Neutrophil (primary cell): ENCODE measurements around the gene ZNF598.
"Not testable (repeated sequence)": the region's sequence is repeated elsewhere in the genome, so short reads cannot be mapped to it uniquely, and the experiment has no call there.

Experiments used
- H3K27ac ChIP-seq: fragments of 200-600 bp; sonication (generic); 2 replicates; pipeline ENCODE4 v1.5.1; 2016; ENCODE audit warnings: mild to moderate bottlenecking, moderate library complexity
- H3K27me3 ChIP-seq: fragments of 200-600 bp; sonication (generic); 2 replicates; pipeline ENCODE4 v1.6.0; 2016; ENCODE audit warnings: mild to moderate bottlenecking
- H3K36me3 ChIP-seq: fragments of 200-600 bp; sonication (generic); 2 replicates; pipeline ENCODE4 v1.5.1; 2017
- H3K4me1 ChIP-seq, 2 experiments: fragments of 200-600 bp in 1 of 2; sonication (generic) in 1 of 2; 1 replicate in 1 of 2; 2 replicates in 1 of 2; pipeline versions ENCODE4 v1.5.1 to v1.6.1; 2013 to 2016; ENCODE audit warnings: low read depth in 1 of 2, low read length in 1 of 2, mild to moderate bottlenecking in 1 of 2, moderate library complexity in 1 of 2; ENCODE audit not compliant: control insufficient read depth in 1 of 2, insufficient read depth in 1 of 2
- H3K4me3 ChIP-seq, 2 experiments: fragments of 200-600 bp in 1 of 2; sonication (generic) in 1 of 2; 1 replicate in 1 of 2; 2 replicates in 1 of 2; pipeline ENCODE4 v1.5.1; 2013 to 2016; ENCODE audit warnings: low read depth in 1 of 2, low read length in 1 of 2, mild to moderate bottlenecking in 1 of 2, moderate library complexity in 1 of 2
- H3K9me3 ChIP-seq: fragments of 200-600 bp; sonication (generic); 2 replicates; pipeline ENCODE4 v1.5.1; 2016
- CTCF ChIP-seq: fragments of 200-600 bp; sonication (generic); IDR thresholded peaks from 2 replicates; pipeline ENCODE4 v1.5.1; 2016; ENCODE audit warnings: antibody characterized with exemption

Gene ZNF598

GRCh38 chr16:1959269-1960039, 50.2 kb downstream of the ZNF598 start, which contains the start of gene NDUFB10:
TSS of gene NDUFB10 (plus strand) at chr16:1959538. CDS start at chr16:1959625, 87 bp downstream.
- Histone ChIP-seq H3K4me1 (peaks cover 36 to 40% of the 10 kb centered on the region in 2 experiments), H3K4me3 (peak within 1 kb of the TSS; percentile 82 to 83), H3K27ac (peak within 1 kb of the TSS; percentile 68), H3K9me3 (no peaks in the 10 kb centered on the region), H3K36me3 (peaks cover 20% of the 10 kb centered on the region), H3K27me3 (peaks cover 3% of the 10 kb centered on the region)
- TF ChIP-seq CTCF = peak; percentile 73

- H3K4me3 ChIP-seq = peak overlapping the region; percentile 82 to 83
- TF ChIP-seq CTCF = no peak
- H3K36me3 ChIP-seq = peaks cover 20% of the 10 kb centered on the region
- H3K4me1 ChIP-seq = peaks cover 29 to 35% of the 10 kb centered on the region in 2 experiments
- H3K27ac ChIP-seq = peak overlapping the region; percentile 68
- peaks cover 3% of the 10 kb centered on the region for H3K27me3 ChIP-seq
- H3K9me3 ChIP-seq = no peaks in the 10 kb centered on the region
These were observed 50.8 kb downstream of the ZNF598 start for GRCh38 chr16:1958715-1959268.

GRCh38 chr16:1958143-1958491, 51.5 kb downstream of the ZNF598 start:
- H3K4me3 ChIP-seq, H3K27me3 ChIP-seq, H3K27ac ChIP-seq: not testable (repeated sequence)

GRCh38 chr16:1957434-1958142, 52.0 kb downstream of the ZNF598 start:
- not testable (repeated sequence) for H3K27me3 ChIP-seq, H3K4me3 ChIP-seq, H3K27ac ChIP-seq, H3K9me3 ChIP-seq
- peaks cover 23 to 25% of the 10 kb centered on the region in 2 experiments for H3K4me1 ChIP-seq
- H3K36me3 ChIP-seq = peaks cover 17% of the 10 kb centered on the region

More at GRCh38 chr16:1958143-1958491, 51.5 kb downstream of the ZNF598 start:
- H3K4me1 ChIP-seq = peaks cover 23 to 29% of the 10 kb centered on the region in 2 experiments
- peaks cover 20% of the 10 kb centered on the region for H3K36me3 ChIP-seq
- H3K9me3 ChIP-seq = not testable (repeated sequence)

- Histone ChIP-seq H3K4me3 (no peak overlapping the region), H3K36me3 (no peaks in the 10 kb centered on the region), H3K9me3 (no peaks in the 10 kb centered on the region), H3K27me3 (peaks cover 3% of the 10 kb centered on the region), H3K27ac (no peak overlapping the region), H3K4me1 (peaks cover 2% of the 10 kb centered on the region in 2 experiments)
- TF ChIP-seq CTCF = no peak
These were observed 55.9 kb downstream of the ZNF598 start for GRCh38 chr16:1953734-1954133.

GRCh38 chr16:1950559-1950958, 59.1 kb downstream of the ZNF598 start:
- H3K9me3 ChIP-seq = no peaks in the 10 kb centered on the region
- H3K27ac ChIP-seq = no peak overlapping the region
- no peaks in the 10 kb centered on the region for H3K27me3 ChIP-seq
- H3K4me3 ChIP-seq = no peak overlapping the region
- no peak for TF ChIP-seq CTCF
- no peaks in the 10 kb centered on the region for H3K36me3 ChIP-seq
- no peaks in the 10 kb centered on the region for H3K4me1 ChIP-seq
